Spleen (tissue), 11 donors: ENCODE measurements around the gene USE1. TPM values are rescaled to one million over a fixed set of nuclear protein-coding genes. Genes with fewer than 3 reads are reported as not detected.

Experiments
- DNase-seq: peaks from one replicate; pipeline ENCODE4 v3.0.0-alpha.2; 2020
- H3K27ac ChIP-seq, 8 donors: fragments of 200-600 bp; sonication (generic) in 7 of 8; 1 replicate in 4 of 8; 2 replicates in 4 of 8; pipeline versions ENCODE4 v1.5.0 to v1.8.0; 2016 to 2021; ENCODE audit warnings: inconsistent platforms in 4 of 8, mild to moderate bottlenecking in 4 of 8, moderate library complexity in 1 of 8
- H3K27me3 ChIP-seq, 7 donors: fragments of 200-600 bp; sonication (generic) in 6 of 7; replicated peaks in 1 of 7; 1 replicate in 4 of 7; 2 replicates in 3 of 7; pipeline versions ENCODE4 v1.5.0 to v1.8.0; 2016 to 2021; ENCODE audit warnings: inconsistent platforms in 3 of 7, mild to moderate bottlenecking in 1 of 7
- H3K36me3 ChIP-seq, 6 donors: fragments of 200-600 bp; sonication (generic) in 5 of 6; 1 replicate in 4 of 6; 2 replicates in 2 of 6; pipeline versions ENCODE4 v1.5.0 to v1.8.0; 2016 to 2021; ENCODE audit warnings: inconsistent platforms in 2 of 6
- H3K4me1 ChIP-seq, 6 donors: fragments of 200-600 bp; sonication (generic) in 5 of 6; 1 replicate in 3 of 6; 2 replicates in 3 of 6; pipeline versions ENCODE4 v1.5.0 to v1.8.0; 2016 to 2021; ENCODE audit warnings: inconsistent platforms in 3 of 6
- H3K4me3 ChIP-seq, 8 donors: fragments of 200-600 bp; sonication (generic) in 7 of 8; 1 replicate in 4 of 8; 2 replicates in 4 of 8; pipeline versions ENCODE4 v1.5.0 to v1.8.0; 2016 to 2021; ENCODE audit warnings: inconsistent platforms in 4 of 8, mild to moderate bottlenecking in 4 of 8, moderate library complexity in 2 of 8
- H3K9me3 ChIP-seq, 8 donors: fragments of 200-600 bp; sonication (generic) in 7 of 8; 1 replicate in 4 of 8; 2 replicates in 4 of 8; pipeline versions ENCODE4 v1.5.0 to v1.8.0; 2016 to 2021; ENCODE audit warnings: inconsistent platforms in 4 of 8
- POLR2A ChIP-seq, 3 donors: fragments of 450-650 bp; IDR thresholded peaks; one replicate each; pipeline ENCODE4 v1.5.1; 2017; ENCODE audit warnings: antibody characterized with exemption in 3 of 3, mild to moderate bottlenecking in 1 of 3
- POLR2AphosphoS5 ChIP-seq, 3 donors: sonication (generic); formaldehyde crosslinking; IDR thresholded peaks; one replicate each; pipeline ENCODE4 v1.5.1; 2017; ENCODE audit warnings: antibody characterized with exemption in 3 of 3
- WGBS, 5 donors: extraction: QIAGEN DNeasy Blood & Tissue Kit in 3 of 5; methylation state at CpG; one replicate each; pipeline versions ENCODE4 v1.1.5 to v1.1.7; 2013 to 2018; 5-methylcytosine and 5-hydroxymethylcytosine counted together
- intact Hi-C: fragments of 100-400 bp; cut with DNase I; formaldehyde crosslinking; loops from one replicate; pipeline ENCODE4 v1.15.0; 2023; ENCODE audit warnings: low total_unique reads
- polyA plus RNA-seq, 3 donors: library from polyadenylated mRNA; stranded (reverse); fragments of 200-250 nt; gene quantifications; one replicate each; pipeline ENCODE4 v1.2.1, GENCODE V29; 2013
- total RNA-seq, 7 donors: library from RNA; depleted of rRNA in 3 of 7; stranded (reverse); fragments of >200 nt in 3 of 7; fragmentation: NEBNext Ultra II Directional in 4 of 7; extraction: Animal tissue kit (Norgen Biotek cat#: 25700) in 4 of 7; gene quantifications; one replicate each; pipeline versions ENCODE4 v1.1.0 to v1.2.1, GENCODE V29; 2016 to 2021
- TF ChIP-seq, protein P1 (sequence below), 11 experiments: fragments of 200-600 bp in 7 of 11; fragments of 450-650 bp in 4 of 11; sonication (generic) in 4 of 11; IDR thresholded peaks in 8 of 11; conservative IDR thresholded peaks in 3 of 11; 1 replicate in 7 of 11; 2 replicates in 4 of 11; pipeline versions ENCODE4 v1.4.0 to v1.8.0; 2016 to 2021; ENCODE audit warnings: antibody characterized with exemption in 11 of 11, inconsistent platforms in 4 of 11, mild to moderate bottlenecking in 1 of 11
- donor health status: healthy with polysubstance abuse.
- donor health status: DM: no; HTN: no; CAD: no; lungs with moderate emphysema.
- donor health status: DM: no; HTN: no; CAD: no.
- donor health status: Bipolar disorder and iron deficiency.
- donor health status: healthy.
- donor health status: DM: no; HTN: no; CAD: no.
- donor health status: DM: yes; HTN: yes; CAD: no.

USE1 gene
- total and polyA plus RNA-seq, 10 donors, result 17.2 to 74.4 (median 28.6) TPM

DNA sequence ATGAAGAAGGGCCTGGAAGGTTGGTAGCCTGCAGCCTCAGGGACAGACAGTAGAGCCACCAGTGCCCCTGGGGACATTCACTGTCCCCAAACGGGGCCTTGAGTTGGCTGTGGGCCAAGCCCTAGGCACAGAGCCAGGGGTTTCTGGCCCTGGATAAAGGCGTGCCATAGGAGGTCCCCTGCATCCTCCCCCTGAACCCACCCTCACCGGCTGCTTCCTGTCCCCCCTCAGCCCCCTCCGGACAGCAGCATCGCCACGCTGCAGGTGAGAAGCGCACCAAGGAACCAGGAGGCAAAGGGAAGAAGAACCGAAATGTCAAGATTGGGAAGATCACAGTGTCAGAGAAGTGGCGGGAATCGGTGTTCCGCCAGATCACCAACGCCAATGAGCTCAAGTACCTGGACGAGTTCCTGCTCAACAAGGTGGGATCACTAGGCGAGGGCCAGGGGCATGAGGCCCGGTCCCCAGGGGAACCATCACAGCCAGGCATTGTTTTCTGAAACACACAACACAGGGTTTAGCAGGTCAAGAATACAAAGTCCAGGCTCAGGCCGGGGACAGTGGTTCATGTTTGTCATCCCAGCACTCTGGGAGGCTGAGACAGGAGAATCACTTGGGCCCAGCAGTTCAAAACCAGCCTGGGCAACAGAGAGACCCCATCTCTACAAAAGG is 14.6 kb upstream of the USE1 start:
- WGBS, 5 donors, result 79 to 89% (median 84%) methylated on average over 15 to 16 of the region's 16 CpGs
- no peak overlapping the region for H3K4me3 ChIP-seq
- peaks cover 2 to 100% (median 90%) of the 10 kb centered on the region in 6 donors for H3K36me3 ChIP-seq
- TF ChIP-seq, protein P1, sequence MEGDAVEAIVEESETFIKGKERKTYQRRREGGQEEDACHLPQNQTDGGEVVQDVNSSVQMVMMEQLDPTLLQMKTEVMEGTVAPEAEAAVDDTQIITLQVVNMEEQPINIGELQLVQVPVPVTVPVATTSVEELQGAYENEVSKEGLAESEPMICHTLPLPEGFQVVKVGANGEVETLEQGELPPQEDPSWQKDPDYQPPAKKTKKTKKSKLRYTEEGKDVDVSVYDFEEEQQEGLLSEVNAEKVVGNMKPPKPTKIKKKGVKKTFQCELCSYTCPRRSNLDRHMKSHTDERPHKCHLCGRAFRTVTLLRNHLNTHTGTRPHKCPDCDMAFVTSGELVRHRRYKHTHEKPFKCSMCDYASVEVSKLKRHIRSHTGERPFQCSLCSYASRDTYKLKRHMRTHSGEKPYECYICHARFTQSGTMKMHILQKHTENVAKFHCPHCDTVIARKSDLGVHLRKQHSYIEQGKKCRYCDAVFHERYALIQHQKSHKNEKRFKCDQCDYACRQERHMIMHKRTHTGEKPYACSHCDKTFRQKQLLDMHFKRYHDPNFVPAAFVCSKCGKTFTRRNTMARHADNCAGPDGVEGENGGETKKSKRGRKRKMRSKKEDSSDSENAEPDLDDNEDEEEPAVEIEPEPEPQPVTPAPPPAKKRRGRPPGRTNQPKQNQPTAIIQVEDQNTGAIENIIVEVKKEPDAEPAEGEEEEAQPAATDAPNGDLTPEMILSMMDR (IDR thresholded peaks at IDR 0.05 in 8 of 11, conservative IDR thresholded peaks at IDR 0.05 in 3 of 11), result no peak
- peak in 2 of 3 donors; percentile 8 to 31 for TF ChIP-seq POLR2AphosphoS5 (IDR thresholded peaks at IDR 0.05)
- DNase-seq, result peak; percentile 40
- no peaks in the 10 kb centered on the region for H3K9me3 ChIP-seq
- H3K27me3 ChIP-seq, result no peaks in the 10 kb centered on the region
- intact Hi-C loops, result no loop called here
- no peaks in the 10 kb centered on the region for H3K4me1 ChIP-seq
- H3K27ac ChIP-seq, result no peak overlapping the region

DNA sequence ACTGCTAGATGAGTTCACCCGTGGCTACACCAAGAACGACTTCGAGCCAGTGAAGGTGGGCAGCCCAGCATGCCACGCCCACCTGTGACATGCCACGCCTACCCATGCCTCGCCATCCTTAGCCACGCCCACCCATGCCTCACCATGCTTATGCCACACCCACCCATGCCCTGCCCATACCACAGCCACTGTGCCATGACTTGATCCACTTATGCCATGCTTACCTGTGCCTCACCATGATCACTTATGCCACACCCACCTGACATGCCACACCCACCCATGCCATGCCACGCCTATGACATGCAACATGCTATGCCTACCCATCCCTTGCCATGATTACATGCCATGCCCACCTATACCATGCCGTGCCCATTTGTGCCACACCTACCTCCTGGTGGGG is 12.9 kb upstream of the USE1 start:
- intact Hi-C loops, result no loop called here

DNA sequence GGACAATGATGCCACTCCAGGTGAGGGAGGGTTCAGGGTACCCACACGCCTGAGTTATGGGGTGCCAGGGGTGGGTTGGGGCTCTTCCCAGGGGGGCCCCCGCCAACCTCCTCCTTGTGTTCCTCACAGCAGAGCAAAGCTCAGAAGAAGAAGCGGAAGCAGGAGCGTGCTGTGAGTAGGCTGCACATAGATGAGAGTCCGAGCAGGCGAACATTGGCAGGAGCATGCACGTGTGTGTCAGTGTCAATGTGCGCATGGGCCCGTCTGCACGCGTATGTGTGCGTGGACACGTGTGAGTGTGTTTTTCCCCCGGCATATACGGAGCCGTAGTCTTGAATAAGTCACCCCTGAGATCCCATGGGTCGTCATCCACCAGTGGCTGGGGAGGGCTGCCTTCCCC is 12.4 kb upstream of the USE1 start:
- no peaks in the 10 kb centered on the region for H3K4me1 ChIP-seq
- DNase-seq, result peak; percentile 66

More for the DNA sequence above, 12.9 kb upstream of the USE1 start:
- TF ChIP-seq POLR2A (IDR thresholded peaks at IDR 0.05) (no peak), POLR2AphosphoS5 (IDR thresholded peaks at IDR 0.05) (no peak)
- TF ChIP-seq, protein P1 (IDR thresholded peaks at IDR 0.05 in 8 of 11, conservative IDR thresholded peaks at IDR 0.05 in 3 of 11), result no peak
- DNase-seq, result peak; percentile 56
- H3K9me3 ChIP-seq, result no peaks in the 10 kb centered on the region
- WGBS, 5 donors, result 85 to 90% (median 87%) methylated on average over 8 to 9 of the region's 9 CpGs
- H3K4me1 ChIP-seq, result no peaks in the 10 kb centered on the region
- H3K27ac ChIP-seq, result no peak overlapping the region
- H3K36me3 ChIP-seq, result peaks cover 2 to 100% (median 98%) of the 10 kb centered on the region in 6 donors
- no peak overlapping the region for H3K4me3 ChIP-seq
- no peaks in the 10 kb centered on the region for H3K27me3 ChIP-seq

More for the DNA sequence above, 12.4 kb upstream of the USE1 start:
- no peaks in the 10 kb centered on the region for H3K9me3 ChIP-seq
- WGBS, 5 donors, result 88 to 97% (median 94%) methylated on average over 16 to 17 of the region's 17 CpGs
- intact Hi-C loops, result no loop called here
- H3K27ac ChIP-seq, result no peak overlapping the region
- peaks cover 2 to 100% (median 95%) of the 10 kb centered on the region in 6 donors for H3K36me3 ChIP-seq
- H3K4me3 ChIP-seq, result no peak overlapping the region
- TF ChIP-seq, protein P1 (IDR thresholded peaks at IDR 0.05 in 8 of 11, conservative IDR thresholded peaks at IDR 0.05 in 3 of 11), result no peak
- peak in 1 of 3 donors; percentile 7 for TF ChIP-seq POLR2AphosphoS5 (IDR thresholded peaks at IDR 0.05)
- no peaks in the 10 kb centered on the region for H3K27me3 ChIP-seq
